Chondrocyte (in vitro differentiated cells): ENCODE results near the gene NUP37. TPM values are rescaled to one million over a fixed set of nuclear protein-coding genes. Genes with fewer than 3 reads are reported as not detected.

Experiments
- DNase-seq: peaks from one replicate; pipeline ENCODE4 v3.0.0; 2021; ENCODE audit warnings: mixed read lengths, low spot score
- H3K27ac Mint-ChIP-seq: one replicate; pipeline ENCODE4 v1.8.0; 2021; ENCODE audit warnings: mild to moderate bottlenecking, moderate library complexity, mixed read lengths; ENCODE audit not compliant: unreplicated experiment
- H3K27me3 Mint-ChIP-seq: 2 replicates; pipeline ENCODE4 v1.8.0; 2021; ENCODE audit warnings: low read depth, mixed read lengths
- H3K36me3 Mint-ChIP-seq: 2 replicates; pipeline ENCODE4 v1.8.0; 2021; ENCODE audit warnings: low read depth, mixed read lengths
- H3K4me1 Mint-ChIP-seq: 2 replicates; pipeline ENCODE4 v1.8.0; 2021; ENCODE audit warnings: low read depth, mild to moderate bottlenecking, mixed read lengths
- H3K4me3 Mint-ChIP-seq: one replicate; pipeline ENCODE4 v1.8.0; 2021; ENCODE audit warnings: mild to moderate bottlenecking, moderate library complexity, mixed read lengths; ENCODE audit not compliant: unreplicated experiment
- H3K9me3 Mint-ChIP-seq: 2 replicates; pipeline ENCODE4 v1.8.0; 2021; ENCODE audit warnings: low read depth, mixed read lengths
- CTCF ChIP-seq: fragments of 200-600 bp; sonication (generic); IDR thresholded peaks from 2 replicates; pipeline ENCODE4 v1.5.0; 2021; ENCODE audit warnings: antibody characterized with exemption, mild to moderate bottlenecking, moderate library complexity
- total RNA-seq: library from RNA; stranded (reverse); gene quantifications from 3 replicates; pipeline ENCODE4 v1.2.1, GENCODE V29; 2021

NUP37 gene
- total RNA-seq, 1 donor from 2014 or later: 17.7 TPM

GRCh38 chr12:102114212-102114611, 5.7 kb downstream of the NUP37 start:
- H3K27ac Mint-ChIP-seq: no peak overlapping the region
- no peak for TF ChIP-seq CTCF
- H3K36me3 Mint-ChIP-seq: peaks cover 16% of the 10 kb centered on the region
- peaks cover 4% of the 10 kb centered on the region for H3K4me1 Mint-ChIP-seq
- DNase-seq: no peak
- H3K4me3 Mint-ChIP-seq: no peak overlapping the region
- no peaks in the 10 kb centered on the region for H3K9me3 Mint-ChIP-seq
- no peaks in the 10 kb centered on the region for H3K27me3 Mint-ChIP-seq

DNA sequence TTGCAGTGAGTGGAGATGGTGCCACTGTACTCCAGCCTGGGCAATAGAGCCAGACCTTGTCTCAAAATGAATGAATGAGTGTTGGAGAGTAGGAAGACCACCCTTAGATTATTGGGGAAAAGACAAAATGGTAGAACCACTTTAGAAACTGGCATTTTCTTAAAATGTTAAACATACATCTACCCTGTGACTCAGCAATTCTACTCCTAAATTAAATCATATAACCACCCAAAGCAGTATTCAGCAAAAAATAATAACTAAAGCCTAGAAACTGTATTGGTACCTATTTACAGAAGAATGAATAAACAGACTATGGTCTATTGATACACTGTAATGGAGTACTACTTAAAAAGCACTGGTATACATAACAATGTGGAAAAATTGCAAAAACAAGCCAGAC, 9.1 kb downstream of the NUP37 start:
- Mint-ChIP-seq H3K4me1 (no peaks in the 10 kb centered on the region), H3K9me3 (peaks cover 7% of the 10 kb centered on the region), H3K4me3 (no peak overlapping the region), H3K27me3 (no peaks in the 10 kb centered on the region), H3K36me3 (peaks cover 31% of the 10 kb centered on the region), H3K27ac (no peak overlapping the region)
- no peak for TF ChIP-seq CTCF
- no peak for DNase-seq

DNA sequence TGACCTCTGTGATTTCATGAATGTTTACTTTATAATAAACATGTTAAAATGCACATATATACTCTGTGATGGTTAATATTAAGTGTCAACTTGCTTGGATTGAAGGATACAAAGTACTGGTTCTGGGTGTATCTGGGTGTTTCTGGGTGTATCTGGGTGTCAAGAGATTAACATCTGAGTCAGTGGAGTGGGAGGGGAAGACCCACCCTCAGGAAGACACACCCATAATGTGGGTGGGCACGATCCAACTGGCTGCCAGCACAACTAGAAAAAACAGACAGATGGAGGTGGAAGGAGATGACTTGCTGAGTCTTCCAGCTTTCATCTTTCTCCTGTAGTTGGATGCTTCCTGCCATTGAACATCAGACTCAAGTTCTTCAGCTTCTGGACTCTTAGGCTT, 11.9 kb downstream of the NUP37 start:
- H3K27ac Mint-ChIP-seq: no peak overlapping the region
- peaks cover 6% of the 10 kb centered on the region for H3K4me1 Mint-ChIP-seq
- TF ChIP-seq CTCF: no peak
- H3K4me3 Mint-ChIP-seq: no peak overlapping the region
- peaks cover 12% of the 10 kb centered on the region for H3K9me3 Mint-ChIP-seq
- H3K27me3 Mint-ChIP-seq: no peaks in the 10 kb centered on the region
- no peak for DNase-seq
- peaks cover 42% of the 10 kb centered on the region for H3K36me3 Mint-ChIP-seq

GRCh38 chr12:102106905-102107304, 13.0 kb downstream of the NUP37 start:
- no peak overlapping the region for H3K27ac Mint-ChIP-seq
- no peak for TF ChIP-seq CTCF
- peaks cover 6% of the 10 kb centered on the region for H3K4me1 Mint-ChIP-seq
- no peak for DNase-seq
- H3K9me3 Mint-ChIP-seq: peaks cover 12% of the 10 kb centered on the region
- peaks cover 42% of the 10 kb centered on the region for H3K36me3 Mint-ChIP-seq
- H3K27me3 Mint-ChIP-seq: no peaks in the 10 kb centered on the region
- H3K4me3 Mint-ChIP-seq: no peak overlapping the region

DNA sequence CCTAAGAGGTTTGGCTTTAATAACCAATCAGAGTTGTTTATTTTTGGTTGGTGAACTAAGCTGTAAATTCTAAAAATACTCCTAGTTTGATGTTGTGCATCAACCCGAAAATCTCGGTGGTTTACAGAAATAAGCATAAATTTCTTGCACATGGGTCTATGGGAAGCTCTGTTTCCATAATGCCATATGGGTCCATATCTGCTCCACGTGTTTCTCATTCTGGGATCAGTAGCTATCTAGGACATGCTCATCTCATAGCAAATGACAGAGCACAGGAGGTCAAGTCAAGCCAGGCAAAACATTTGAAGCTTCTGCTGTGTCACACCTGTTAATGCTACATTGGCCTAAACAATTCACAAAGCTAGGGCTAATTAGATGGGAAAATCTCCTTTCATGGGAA, 23.1 kb downstream of the NUP37 start:
- H3K9me3 Mint-ChIP-seq: no peaks in the 10 kb centered on the region
- no peak overlapping the region for H3K27ac Mint-ChIP-seq
- no peak for TF ChIP-seq CTCF
- no peak for DNase-seq
- peaks cover 10% of the 10 kb centered on the region for H3K36me3 Mint-ChIP-seq
- peaks cover 25% of the 10 kb centered on the region for H3K4me1 Mint-ChIP-seq
- no peak overlapping the region for H3K4me3 Mint-ChIP-seq
- H3K27me3 Mint-ChIP-seq: no peaks in the 10 kb centered on the region
